K562 (cell line): ENCODE data around the gene GRB2. TPM values are rescaled to one million over a fixed set of nuclear protein-coding genes. Genes with fewer than 3 reads are reported as not detected.

Source experiments
- ATAC-seq: fragments of 200-7000 bp; cut with Tn5 transposase; 3 replicates; pipeline ENCODE4 v1.9.1; 2020; ENCODE audit warnings: moderate library complexity
- BruUV-seq: library from RNA; stranded (reverse); fragments of 400-500 nt; replicated peaks from 2 replicates; lab custom pipeline; 2021; lab: Mats Ljungman, UMichigan
- CTCF ChIA-PET: fragments of 300-600 bp; formaldehyde crosslinking; extraction: SDS; loops from one replicate; lab custom pipeline; 2021; ENCODE audit warnings: low intra/inter-chr PET ratio; lab: Yijun Ruan, JAX
- POLR2A ChIA-PET: fragments of 300-600, 350-650 bp; sonication (Branson Sonifier 250); formaldehyde crosslinking; extraction: SDS; loops from one replicate; lab custom pipeline; 2021; ENCODE audit warnings: antibody characterized with exemption, inconsistent platforms; lab: Yijun Ruan, JAX
- DNase-seq, 4 experiments: peaks; one replicate each; pipeline versions ENCODE4 v3.0.0 to v3.0.0-alpha.2; 2011 to 2018; ENCODE audit warnings: low spot score in 3 of 4, mixed read lengths in 3 of 4; ENCODE audit errors: extremely low read depth in 1 of 4
- FAIRE-seq: peaks from 2 replicates; lab custom pipeline; 2011; peaks lifted over from hg19 to GRCh38; lab: Jason Lieb, UNC
- H2AFZ ChIP-seq: 2 replicates; pipeline ENCODE4 v1.6.0; 2011; ENCODE audit warnings: low read depth, low read length, control low read depth, inconsistent platforms
- H3K27ac ChIP-seq: fragments of 200-600 bp; 3 replicates; pipeline ENCODE4 v1.8.0; 2011; ENCODE audit warnings: low read depth, mild to moderate bottlenecking, control low read depth, inconsistent platforms, low read length, moderate library complexity, mixed read lengths; ENCODE audit errors: extremely low read depth
- H3K27me3 ChIP-seq, 2 experiments: fragments of 300-600 bp in 1 of 2; 2 replicates in 1 of 2; 3 replicates in 1 of 2; pipeline versions ENCODE4 v1.6.0 to v1.8.0; 2011; ENCODE audit warnings: inconsistent platforms in 2 of 2, low read length in 2 of 2, mild to moderate bottlenecking in 1 of 2, mixed read lengths in 1 of 2, moderate library complexity in 1 of 2; ENCODE audit not compliant: control insufficient read depth in 2 of 2, insufficient read depth in 2 of 2
- H3K36me3 ChIP-seq: fragments of 300-600 bp; 3 replicates; pipeline ENCODE4 v1.8.0; 2011; ENCODE audit warnings: mild to moderate bottlenecking, low read length, inconsistent platforms; ENCODE audit not compliant: control insufficient read depth, insufficient read depth
- H3K4me1 ChIP-seq, 2 experiments: fragments of 200-600 bp in 1 of 2; replicated peaks in 1 of 2; 2 replicates in 1 of 2; 3 replicates in 1 of 2; pipeline versions ENCODE4 v1.5.1 to v1.8.0; 2011; ENCODE audit warnings: inconsistent platforms in 2 of 2, low read length in 2 of 2, mild to moderate bottlenecking in 1 of 2, mixed read lengths in 1 of 2, moderate library complexity in 1 of 2; ENCODE audit not compliant: control insufficient read depth in 2 of 2, insufficient read depth in 2 of 2
- H3K4me2 ChIP-seq: 2 replicates; pipeline ENCODE4 v1.6.1; 2011; ENCODE audit warnings: low read length, control low read depth, inconsistent platforms, mixed read lengths; ENCODE audit not compliant: insufficient read depth
- H3K4me3 ChIP-seq: fragments of 200-600 bp; sonication (generic), shearing (Covaris generic); 2 replicates; pipeline ENCODE4 v1.5.1; 2016; ENCODE audit warnings: control low read depth, inconsistent platforms
- H3K79me2 ChIP-seq: fragments of 200-600 bp; 3 replicates; pipeline ENCODE4 v1.8.0; 2011; ENCODE audit warnings: low read length, inconsistent platforms; ENCODE audit not compliant: control insufficient read depth, insufficient read depth
- H3K9ac ChIP-seq, 2 experiments: 2 replicates each; pipeline versions ENCODE4 v1.6.0 to v1.6.1; 2011; ENCODE audit warnings: low read depth in 2 of 2, low read length in 2 of 2, control low read depth in 1 of 2, inconsistent platforms in 1 of 2, mild to moderate bottlenecking in 1 of 2, mixed read lengths in 1 of 2; ENCODE audit not compliant: insufficient read depth in 1 of 2
- H3K9me1 ChIP-seq: one replicate; pipeline ENCODE4 v1.6.0; 2011; ENCODE audit warnings: inconsistent platforms, mild to moderate bottlenecking, low read length, moderate library complexity; ENCODE audit not compliant: control insufficient read depth, insufficient read depth
- H3K9me3 ChIP-seq: replicated peaks from 2 replicates; pipeline ENCODE4 v1.5.1; 2011; ENCODE audit warnings: low read depth, low read length, inconsistent platforms; ENCODE audit not compliant: control insufficient read depth, insufficient read depth
- H4K20me1 ChIP-seq: replicated peaks from 2 replicates; pipeline ENCODE4 v1.6.1; 2011; ENCODE audit warnings: low read length, inconsistent platforms, mixed read lengths; ENCODE audit not compliant: control insufficient read depth, insufficient read depth
- CEBPB ChIP-seq: fragments of 450-650 bp; IDR thresholded peaks from 2 replicates; pipeline ENCODE4 v1.6.1; 2016; ENCODE audit warnings: missing genetic modification characterization, missing compliant biosample characterization
- ETV6 ChIP-seq, 3 experiments: fragments of 150-350 bp in 1 of 3; sonication (generic) in 1 of 3; formaldehyde crosslinking in 1 of 3; IDR thresholded peaks; 2 replicates each; pipeline versions ENCODE4 v1.6.1 to v1.8.0; 2014 to 2022; ENCODE audit warnings: borderline replicate concordance in 2 of 3, low read depth in 2 of 3, antibody characterized with exemption in 1 of 3, low read length in 1 of 3, mild to moderate bottlenecking in 1 of 3, missing genetic modification reagents in 1 of 3
- HIVEP1 ChIP-seq: fragments of 250-450 bp; sonication (Bioruptor Pico); IDR thresholded peaks from 2 replicates; pipeline ENCODE4 v1.4.0; 2020; ENCODE audit warnings: mild to moderate bottlenecking
- NEUROD1 ChIP-seq: fragments of 150-350 bp; IDR thresholded peaks from 2 replicates; pipeline ENCODE4 v1.6.1; 2014; ENCODE audit warnings: borderline replicate concordance, low read length, low read depth; ENCODE audit not compliant: partially characterized antibody
- ZBTB7A ChIP-seq: IDR thresholded peaks from 2 replicates; pipeline ENCODE4 v1.6.1; 2011; ENCODE audit warnings: low read depth, mild to moderate bottlenecking, low read length, moderate library complexity, borderline replicate concordance; ENCODE audit not compliant: control insufficient read depth
- ZNF740 ChIP-seq, 3 experiments: fragments of 200-800 bp in 1 of 3; sonication (Bioruptor generic) in 1 of 3; sonication (generic) in 1 of 3; formaldehyde crosslinking in 1 of 3; IDR thresholded peaks; 2 replicates each; pipeline versions ENCODE4 v1.6.1 to v1.8.0; 2016 to 2022; ENCODE audit warnings: mild to moderate bottlenecking in 2 of 3, missing compliant biosample characterization in 2 of 3, missing genetic modification characterization in 2 of 3, missing genetic modification reagents in 1 of 3
- ZZZ3 ChIP-seq: fragments of 450-650 bp; IDR thresholded peaks from 2 replicates; pipeline ENCODE4 v1.6.1; 2016; ENCODE audit warnings: antibody characterized with exemption, mild to moderate bottlenecking, moderate library complexity
- WGBS: fragments of 100-300 bp; shearing (Covaris generic); methylation state at CpG from one replicate; pipeline ENCODE4 v1.1.6; 2016; ENCODE audit warnings: low coverage, mixed read lengths; ENCODE audit not compliant: insufficient coverage; ENCODE audit errors: missing lambda C conversion rate; 5-methylcytosine and 5-hydroxymethylcytosine counted together
- in situ Hi-C: fragments of 300-500 bp; cut with MboI; formaldehyde crosslinking; loops from 4 replicates; pipeline ENCODE4 v1.15.0; 2018; ENCODE audit warnings: inconsistent platforms, mixed read lengths
- intact Hi-C: fragments of 100-400 bp; cut with micrococcal nuclease; formaldehyde crosslinking; loops from 2 replicates; pipeline ENCODE4 v1.14.2; 2022
- polyA plus RNA-seq, 8 experiments: library from polyadenylated mRNA; depleted of rRNA in 4 of 8; stranded (reverse) in 5 of 8; unstranded in 3 of 8; fragments of >200 nt; fragmentation: Nextera tagmentation in 2 of 8; fragmentation: Illumina TruSeq in 1 of 8; extraction: Ambion mirVana in 2 of 8; extraction: Trizol in 1 of 8; gene quantifications; 2 replicates each; pipeline versions ENCODE4 v1.2.1 to v1.2.3, GENCODE V29; 2011 to 2014; ENCODE audit warnings: inconsistent platforms in 1 of 8, missing spikeins in 1 of 8
- total RNA-seq, 7 experiments: library from RNA; depleted of rRNA in 6 of 7; stranded (reverse); fragments of >200 nt in 6 of 7; fragmentation: Illumina TruSeq in 2 of 7; extraction: Trizol in 2 of 7; gene quantifications; 2 replicates each; pipeline versions ENCODE4 v1.2.1 to v1.2.3, GENCODE V29; 2011 to 2021; ENCODE audit warnings: low replicate concordance in 1 of 7

Gene GRB2
- total and polyA plus RNA-seq, 9 of the 15 experiments (the other 6 are each of a cell fraction or from before 2014, with no cell fraction given), result 57.2 to 136 (median 84.8) TPM

GRCh38 chr17:75396796-75397195 lies 8.7 kb downstream of the GRB2 start:
- peak overlapping the region in 1 of 2 experiments; percentile 27; a peak in 1 of 4 replicates for H3K9ac ChIP-seq
- H2AFZ ChIP-seq, result no peak overlapping the region
- peak; percentile 67 for FAIRE-seq
- peak overlapping the region; percentile 65; the same call in 2 of the 3 replicates for H3K27ac ChIP-seq
- H4K20me1 ChIP-seq, result peaks cover 24% of the 10 kb centered on the region
- no peaks in the 10 kb centered on the region for H3K9me1 ChIP-seq
- no peak for TF ChIP-seq CEBPB (tag)
- no peak for TF ChIP-seq ETV6 (IDR thresholded peaks at IDR 0.05; ENCODE audit: borderline replicate concordance in 1 of 2, low read depth in 2 of 2, low read length in 1 of 2)
- TF ChIP-seq ETV6 (CRISPR knock-in tag; IDR thresholded peaks at IDR 0.05; ENCODE audit: borderline replicate concordance), result no peak
- no peak for TF ChIP-seq NEUROD1
- no peak for TF ChIP-seq ZNF740 (CRISPR knock-in tag; IDR thresholded peaks at IDR 0.05)
- no peak for TF ChIP-seq ZNF740 (tag; IDR thresholded peaks at IDR 0.05)
- TF ChIP-seq ZBTB7A, result no peak
- TF ChIP-seq HIVEP1 (CRISPR knock-in tag), result no peak
- TF ChIP-seq ZZZ3, result no peak
- H3K36me3 ChIP-seq, result peaks cover 24% of the 10 kb centered on the region
- no peak overlapping the region for H3K4me2 ChIP-seq
- H3K4me3 ChIP-seq, result no peak overlapping the region
- H3K79me2 ChIP-seq, result peaks cover 99% of the 10 kb centered on the region
- in situ Hi-C loops, result no loop called here
- no TSS peak for BruUV-seq
- no peaks in the 10 kb centered on the region for H3K27me3 ChIP-seq
- peaks cover 10 to 13% of the 10 kb centered on the region in 2 experiments; a peak in 4 of 5 replicates for H3K4me1 ChIP-seq
- ChIA-PET POLR2A (interaction anchor here (0.6 to 6.2 kb wide), 18 partner anchors 9 to 224 kb away, joined by 3 to 40 read pairs (median 3); partner anchors contain the start of genes GGA3, GRB2, MRPS7 and SLC25A19), CTCF (no interaction called here)
- intact Hi-C loops, result no loop called here
- peak in 1 of 4 experiments; percentile 12 for DNase-seq
- no peaks in the 10 kb centered on the region for H3K9me3 ChIP-seq
- 15% methylated on average over 2 of the region's 2 CpGs for WGBS
- no peak for ATAC-seq
